BE2C (cell line): Measurements from ENCODE around the gene FTCDNL1.

Experiments
- DNase-seq: peaks from one replicate; pipeline ENCODE4 v3.0.0-alpha.2; 2020
- H3K27me3 ChIP-seq: fragments of 250-450 bp; sonication (Bioruptor Pico); 2 replicates; pipeline ENCODE4 v1.5.1; 2020; ENCODE audit warnings: mild to moderate bottlenecking
- H3K36me3 ChIP-seq: fragments of 250-450 bp; sonication (Bioruptor Pico); 2 replicates; pipeline ENCODE4 v1.5.1; 2020; ENCODE audit warnings: mild to moderate bottlenecking
- H3K4me1 ChIP-seq: fragments of 250-450 bp; sonication (Bioruptor Pico); 2 replicates; pipeline ENCODE4 v1.5.1; 2020
- H3K4me3 ChIP-seq: 2 replicates; pipeline ENCODE4 v1.5.1; 2011; ENCODE audit warnings: low read depth, low read length
- H3K9me3 ChIP-seq: fragments of 250-450 bp; sonication (Bioruptor Pico); 2 replicates; pipeline ENCODE4 v1.5.1; 2020
- CTCF ChIP-seq: IDR thresholded peaks from 2 replicates; pipeline ENCODE4 v1.5.1; 2012; ENCODE audit warnings: mild to moderate bottlenecking, low read depth, low read length

FTCDNL1 gene

GRCh38 chr2:199754766-199755165 is 96.2 kb downstream of the FTCDNL1 start:
- no peak for DNase-seq
- Histone ChIP-seq H3K36me3 (no peaks in the 10 kb centered on the region), H3K4me1 (no peaks in the 10 kb centered on the region), H3K9me3 (no peaks in the 10 kb centered on the region), H3K27me3 (peaks cover 14% of the 10 kb centered on the region), H3K4me3 (no peak overlapping the region)
- TF ChIP-seq CTCF, result no peak

DNA sequence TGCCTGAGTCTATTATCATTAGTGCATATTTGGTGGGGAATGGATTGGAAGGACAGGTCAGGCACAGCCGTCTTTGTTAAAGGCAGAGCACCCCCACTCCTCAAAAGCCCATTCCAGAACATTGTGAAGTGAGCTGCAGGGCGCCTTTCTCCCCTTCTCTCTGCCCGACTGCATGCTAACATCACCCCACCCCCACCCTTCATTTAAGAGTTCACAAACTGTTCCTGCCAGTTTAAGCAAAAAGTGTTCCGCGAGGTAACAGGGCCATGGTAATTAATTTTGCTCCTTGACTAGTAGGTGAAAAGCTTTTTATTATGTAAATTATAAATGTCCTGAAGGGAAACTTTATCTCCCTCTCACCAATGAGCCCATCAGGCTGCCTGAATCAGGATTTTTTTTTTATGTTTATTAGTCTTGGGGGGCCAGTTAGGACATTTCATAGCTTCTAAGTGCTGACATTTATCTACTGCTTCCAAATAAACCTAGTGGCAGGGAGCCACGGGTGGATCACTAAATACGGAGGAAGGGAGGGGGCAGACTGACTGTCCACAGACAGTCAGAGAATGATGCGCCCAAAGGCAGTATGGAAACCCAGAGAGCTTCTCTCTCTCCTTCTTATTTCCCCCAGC is 99.4 kb downstream of the FTCDNL1 start:
- no peak for DNase-seq
- Histone ChIP-seq H3K4me3 (no peak overlapping the region), H3K9me3 (no peaks in the 10 kb centered on the region), H3K36me3 (no peaks in the 10 kb centered on the region), H3K4me1 (no peaks in the 10 kb centered on the region), H3K27me3 (peaks cover 9% of the 10 kb centered on the region; the same call in 1 of the 2 replicates)
- no peak for TF ChIP-seq CTCF

GRCh38 chr2:199749571-199749970 is 101.4 kb downstream of the FTCDNL1 start:
- H3K36me3 ChIP-seq, result no peaks in the 10 kb centered on the region
- no peak for DNase-seq
- peaks cover 5% of the 10 kb centered on the region; the same call in 1 of the 2 replicates for H3K27me3 ChIP-seq
- no peak for TF ChIP-seq CTCF
- H3K9me3 ChIP-seq, result no peaks in the 10 kb centered on the region
- no peak overlapping the region for H3K4me3 ChIP-seq
- no peaks in the 10 kb centered on the region for H3K4me1 ChIP-seq

- no peaks in the 10 kb centered on the region for H3K36me3 ChIP-seq
- H3K9me3 ChIP-seq, result no peaks in the 10 kb centered on the region
- no peaks in the 10 kb centered on the region for H3K4me1 ChIP-seq
- no peak for TF ChIP-seq CTCF
- H3K27me3 ChIP-seq, result peaks cover 16% of the 10 kb centered on the region
- no peak for DNase-seq
- no peak overlapping the region for H3K4me3 ChIP-seq
Observed at GRCh38 chr2:199744724-199745123, 106.3 kb downstream of the FTCDNL1 start.

GRCh38 chr2:199744260-199744659 is 106.7 kb downstream of the FTCDNL1 start:
- no peak overlapping the region for H3K4me3 ChIP-seq
- peaks cover 19% of the 10 kb centered on the region for H3K27me3 ChIP-seq
- DNase-seq, result no peak
- H3K4me1 ChIP-seq, result no peaks in the 10 kb centered on the region
- H3K9me3 ChIP-seq, result no peaks in the 10 kb centered on the region
- no peaks in the 10 kb centered on the region for H3K36me3 ChIP-seq
- no peak for TF ChIP-seq CTCF

DNA sequence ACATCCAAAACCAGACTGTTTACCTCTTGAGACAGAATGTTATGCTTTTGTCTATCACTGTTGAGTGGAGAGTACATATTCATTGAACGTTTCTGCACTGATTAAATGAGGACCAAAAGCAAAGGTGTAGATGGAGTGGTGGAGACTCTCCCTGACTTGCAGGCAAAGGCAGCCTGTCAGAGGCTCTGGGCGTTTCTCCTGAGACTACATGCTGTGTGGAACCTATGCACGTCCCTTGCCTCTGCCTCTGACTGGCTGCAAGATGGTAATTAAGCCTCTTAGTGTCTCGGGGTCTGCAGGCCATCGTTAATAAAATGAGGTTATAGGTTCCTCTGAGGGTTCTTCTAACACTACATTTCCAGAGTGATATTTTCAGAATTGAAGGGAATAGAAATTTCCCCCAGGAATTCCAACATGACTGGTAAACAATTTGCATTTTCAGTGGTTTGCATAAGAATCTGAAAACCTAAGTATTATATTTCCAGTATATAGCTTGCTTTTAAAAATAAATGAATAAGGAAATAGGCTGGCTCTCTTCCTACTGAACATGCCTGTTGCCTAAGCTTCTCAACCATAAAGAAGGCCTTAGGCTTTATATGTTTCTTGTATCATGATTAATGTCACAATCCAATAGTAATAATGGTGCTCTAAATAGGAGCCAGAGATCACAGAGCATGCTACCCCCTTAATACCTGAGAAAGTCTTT is 107.4 kb downstream of the FTCDNL1 start:
- Histone ChIP-seq H3K4me3 (no peak overlapping the region), H3K27me3 (peaks cover 26% of the 10 kb centered on the region), H3K36me3 (no peaks in the 10 kb centered on the region), H3K9me3 (no peaks in the 10 kb centered on the region), H3K4me1 (no peaks in the 10 kb centered on the region)
- DNase-seq, result no peak
- no peak for TF ChIP-seq CTCF
